ENCODE results near the gene MOGAT3.

Gene MOGAT3, protein sequence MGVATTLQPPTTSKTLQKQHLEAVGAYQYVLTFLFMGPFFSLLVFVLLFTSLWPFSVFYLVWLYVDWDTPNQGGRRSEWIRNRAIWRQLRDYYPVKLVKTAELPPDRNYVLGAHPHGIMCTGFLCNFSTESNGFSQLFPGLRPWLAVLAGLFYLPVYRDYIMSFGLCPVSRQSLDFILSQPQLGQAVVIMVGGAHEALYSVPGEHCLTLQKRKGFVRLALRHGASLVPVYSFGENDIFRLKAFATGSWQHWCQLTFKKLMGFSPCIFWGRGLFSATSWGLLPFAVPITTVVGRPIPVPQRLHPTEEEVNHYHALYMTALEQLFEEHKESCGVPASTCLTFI

DNA sequence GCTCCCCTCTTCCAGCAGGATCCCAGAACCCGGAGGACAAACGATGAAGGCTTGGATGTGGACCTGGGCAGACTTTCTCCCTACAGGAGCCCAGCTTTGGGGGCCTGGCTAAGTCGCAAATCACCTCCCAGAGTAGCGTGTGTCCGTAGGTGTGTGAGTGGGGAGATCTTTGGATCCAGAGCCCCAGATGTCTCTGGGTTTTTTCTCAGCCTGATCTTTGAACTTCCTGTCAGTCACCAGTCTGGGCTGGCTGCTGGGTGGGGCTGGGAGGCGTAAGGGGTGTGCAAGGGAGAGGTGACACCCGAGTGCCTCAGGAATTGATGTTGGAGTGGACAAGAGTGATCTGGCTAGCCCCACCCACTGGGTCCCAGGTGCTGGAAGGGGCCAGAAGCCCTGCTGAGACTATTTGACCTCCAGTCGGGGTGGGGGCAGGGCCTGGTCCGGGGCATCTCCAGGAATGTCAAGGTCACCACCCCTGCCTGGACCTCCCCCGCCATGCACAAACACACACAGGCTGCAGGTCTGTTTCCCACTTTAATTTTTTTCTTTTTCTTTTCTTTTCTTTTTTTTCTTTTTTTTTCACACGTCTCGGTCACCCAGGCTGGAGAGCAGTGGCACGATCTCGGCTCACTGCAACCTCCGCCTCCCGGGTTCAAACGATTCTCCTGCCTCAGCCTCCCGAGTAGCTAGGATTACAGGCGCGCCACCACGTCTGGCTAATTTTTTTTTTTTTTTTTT lies at the start of gene MOGAT3:
Gene MOGAT3, minus strand, starts transcription at position 175 of the 738 bp plus-strand sequence. CDS start 182 bp downstream, outside the sequence.
- Histone ChIP-seq H3K27ac (no peak within 1 kb of the TSS), H3K4me3 (ENCODE audit: low read depth in 1 of 2, low read length in 1 of 2) (no peak within 1 kb of the TSS), H3K36me3 (peaks cover 3% of the 10 kb centered on the region), H3K4me1 (ENCODE audit: control insufficient read depth in 1 of 2, insufficient read depth in 1 of 2, low read depth in 1 of 2, low read length in 1 of 2) (peaks cover 9 to 25% of the 10 kb centered on the region in 2 experiments), H3K27me3 (peaks cover 77% of the 10 kb centered on the region), H3K9me3 (no peaks in the 10 kb centered on the region)
- TF ChIP-seq, protein P1, sequence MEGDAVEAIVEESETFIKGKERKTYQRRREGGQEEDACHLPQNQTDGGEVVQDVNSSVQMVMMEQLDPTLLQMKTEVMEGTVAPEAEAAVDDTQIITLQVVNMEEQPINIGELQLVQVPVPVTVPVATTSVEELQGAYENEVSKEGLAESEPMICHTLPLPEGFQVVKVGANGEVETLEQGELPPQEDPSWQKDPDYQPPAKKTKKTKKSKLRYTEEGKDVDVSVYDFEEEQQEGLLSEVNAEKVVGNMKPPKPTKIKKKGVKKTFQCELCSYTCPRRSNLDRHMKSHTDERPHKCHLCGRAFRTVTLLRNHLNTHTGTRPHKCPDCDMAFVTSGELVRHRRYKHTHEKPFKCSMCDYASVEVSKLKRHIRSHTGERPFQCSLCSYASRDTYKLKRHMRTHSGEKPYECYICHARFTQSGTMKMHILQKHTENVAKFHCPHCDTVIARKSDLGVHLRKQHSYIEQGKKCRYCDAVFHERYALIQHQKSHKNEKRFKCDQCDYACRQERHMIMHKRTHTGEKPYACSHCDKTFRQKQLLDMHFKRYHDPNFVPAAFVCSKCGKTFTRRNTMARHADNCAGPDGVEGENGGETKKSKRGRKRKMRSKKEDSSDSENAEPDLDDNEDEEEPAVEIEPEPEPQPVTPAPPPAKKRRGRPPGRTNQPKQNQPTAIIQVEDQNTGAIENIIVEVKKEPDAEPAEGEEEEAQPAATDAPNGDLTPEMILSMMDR (IDR thresholded peaks at IDR 0.05) = no peak

DNA sequence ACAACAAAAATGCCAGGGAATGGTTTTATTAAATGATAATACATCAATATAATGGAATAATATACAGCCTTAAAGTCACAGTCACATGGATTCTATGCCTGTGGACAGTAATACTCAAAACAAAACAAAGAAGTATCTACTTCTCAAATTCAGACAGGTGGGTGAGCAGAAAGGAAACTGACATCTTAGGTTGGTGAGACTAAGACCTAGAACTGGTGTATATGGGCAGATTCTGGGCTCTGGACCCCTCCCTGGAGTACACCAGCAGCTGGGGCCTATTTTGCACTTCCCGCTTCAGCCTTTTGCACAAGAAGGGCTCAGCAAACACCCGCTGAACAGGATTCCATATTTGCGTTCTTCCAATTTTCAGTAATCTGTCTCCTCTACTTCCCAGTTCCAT lies 49.5 kb upstream of the MOGAT3 start:
- no peak overlapping the region for H3K4me3 ChIP-seq (ENCODE audit: low read depth in 1 of 2, low read length in 1 of 2)
- H3K27me3 ChIP-seq = peaks cover 11% of the 10 kb centered on the region
- no peak overlapping the region for H3K27ac ChIP-seq
- H3K9me3 ChIP-seq = no peaks in the 10 kb centered on the region
- H3K4me1 ChIP-seq (ENCODE audit: control insufficient read depth in 1 of 2, insufficient read depth in 1 of 2, low read depth in 1 of 2, low read length in 1 of 2) = peaks cover 25 to 28% of the 10 kb centered on the region in 2 experiments
- TF ChIP-seq, protein P1 (IDR thresholded peaks at IDR 0.05) = no peak
- peaks cover 13% of the 10 kb centered on the region for H3K36me3 ChIP-seq

DNA sequence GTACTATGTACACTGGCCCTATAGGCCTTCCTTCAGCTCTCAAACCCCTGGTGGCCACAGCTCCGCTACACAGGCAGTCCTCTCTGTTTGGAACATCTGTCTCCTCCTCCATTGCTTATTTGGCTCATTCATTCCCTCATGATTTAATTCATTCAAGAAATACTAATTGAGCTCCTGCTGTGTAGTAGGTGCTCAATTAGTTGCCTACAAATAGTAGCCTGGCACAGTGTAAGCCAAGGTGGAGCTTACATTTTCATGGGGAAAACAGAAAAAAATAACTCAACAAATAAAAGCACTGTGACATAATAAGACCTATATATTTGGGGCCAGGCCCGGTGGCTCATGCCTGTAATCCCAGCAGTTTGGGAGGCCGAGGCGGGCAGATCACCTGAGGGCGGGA lies 47.4 kb upstream of the MOGAT3 start:
- TF ChIP-seq, protein P1 (IDR thresholded peaks at IDR 0.05) = no peak
- H3K4me3 ChIP-seq (ENCODE audit: low read depth in 1 of 2, low read length in 1 of 2) = no peak overlapping the region
- no peaks in the 10 kb centered on the region for H3K9me3 ChIP-seq
- peaks cover 37 to 45% of the 10 kb centered on the region in 2 experiments for H3K4me1 ChIP-seq (ENCODE audit: control insufficient read depth in 1 of 2, insufficient read depth in 1 of 2, low read depth in 1 of 2, low read length in 1 of 2)
- H3K36me3 ChIP-seq = peaks cover 13% of the 10 kb centered on the region
- H3K27me3 ChIP-seq = no peaks in the 10 kb centered on the region
- no peak overlapping the region for H3K27ac ChIP-seq

DNA sequence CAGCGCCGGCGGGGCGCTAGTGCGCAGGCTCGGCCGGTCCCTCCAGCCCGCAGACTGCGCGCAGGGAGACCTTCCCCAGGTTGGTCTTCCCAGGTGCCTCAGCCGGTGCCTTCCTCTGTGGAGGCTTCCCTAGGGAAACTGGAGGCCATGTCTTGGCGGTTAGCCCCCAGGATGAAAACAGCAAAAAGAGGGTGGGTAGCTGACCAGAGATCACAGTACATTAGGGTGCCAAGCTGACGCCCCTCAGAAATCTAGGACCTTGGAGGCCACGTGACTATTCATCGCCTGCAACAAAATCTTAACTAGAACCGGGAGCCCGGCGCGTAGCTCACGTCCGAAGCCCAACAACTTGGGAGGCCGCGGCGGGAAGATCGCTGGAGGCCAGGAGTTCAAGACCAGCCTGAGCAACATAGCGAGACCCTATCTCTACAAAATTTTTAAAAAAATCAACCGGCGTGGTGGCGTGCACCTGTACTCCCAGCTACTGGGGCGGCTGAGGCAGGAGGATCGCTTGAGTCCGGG lies 44.4 kb upstream of the MOGAT3 start:
- TF ChIP-seq, protein P1 (IDR thresholded peaks at IDR 0.05) = no peak
- peaks cover 31 to 43% of the 10 kb centered on the region in 2 experiments for H3K4me1 ChIP-seq (ENCODE audit: control insufficient read depth in 1 of 2, insufficient read depth in 1 of 2, low read depth in 1 of 2, low read length in 1 of 2)
- peak overlapping the region; percentile 94 to 99 for H3K4me3 ChIP-seq (ENCODE audit: low read depth in 1 of 2, low read length in 1 of 2)
- peaks cover 19% of the 10 kb centered on the region for H3K36me3 ChIP-seq
- no peaks in the 10 kb centered on the region for H3K27me3 ChIP-seq
- H3K27ac ChIP-seq = peak overlapping the region; percentile 88
- no peaks in the 10 kb centered on the region for H3K9me3 ChIP-seq

DNA sequence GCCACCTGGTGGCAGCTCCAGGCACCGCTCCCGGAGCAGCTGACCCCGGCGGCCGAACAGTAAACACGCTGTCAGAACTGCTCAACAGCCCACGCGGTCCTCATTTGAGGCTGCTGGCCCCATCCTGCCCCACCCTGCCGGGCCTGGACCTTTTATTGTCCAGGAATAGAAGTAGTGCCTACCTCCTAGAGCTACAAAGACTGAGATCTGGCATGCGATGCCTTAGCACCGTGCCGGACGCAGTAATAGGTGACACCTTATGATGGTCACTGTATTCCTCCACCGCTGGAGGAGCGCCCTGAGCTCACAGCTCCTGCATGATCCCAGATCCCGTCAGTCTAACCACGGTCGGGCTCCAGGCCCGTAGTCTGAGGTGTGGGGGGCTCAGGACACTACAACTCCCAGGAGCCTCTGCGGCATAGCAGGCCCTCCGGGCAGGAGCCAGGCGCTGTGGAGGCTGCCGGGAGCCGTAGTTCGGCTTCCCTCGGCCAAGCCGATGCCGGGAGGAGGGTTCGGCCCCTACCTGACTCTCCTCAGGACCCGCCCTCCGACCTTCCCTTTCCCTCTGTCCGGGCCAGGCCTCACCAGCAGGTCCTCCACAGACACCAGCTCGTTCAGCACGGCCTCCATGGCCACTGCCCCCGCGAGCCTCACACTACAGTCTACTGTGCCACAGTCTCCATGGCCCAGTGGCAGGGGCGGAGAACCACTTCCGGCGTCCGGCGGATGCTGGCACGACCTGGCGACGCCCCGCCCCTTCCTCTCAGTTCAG lies 43.7 kb upstream of the MOGAT3 start, which contains the start of gene FIS1:
Gene FIS1, minus strand, starts transcription at position 707 of the 772 bp plus-strand sequence. Its CDS starts 77 bp downstream, at position 630.
- Histone ChIP-seq H3K9me3 (no peaks in the 10 kb centered on the region), H3K4me1 (ENCODE audit: control insufficient read depth in 1 of 2, insufficient read depth in 1 of 2, low read depth in 1 of 2, low read length in 1 of 2) (peaks cover 32 to 41% of the 10 kb centered on the region in 2 experiments), H3K4me3 (ENCODE audit: low read depth in 1 of 2, low read length in 1 of 2) (peak within 1 kb of the TSS; percentile 94 to 99), H3K36me3 (peaks cover 23% of the 10 kb centered on the region), H3K27me3 (no peaks in the 10 kb centered on the region), H3K27ac (peak within 1 kb of the TSS; percentile 88)
- TF ChIP-seq, protein P1 (IDR thresholded peaks at IDR 0.05) = peak; percentile 97
